DOHH2 (cell line): ENCODE data around the gene DLGAP1.

Source experiments
- H3F3A ChIP-seq: fragments of 200-600 bp; sonication (generic), shearing (Covaris generic); 2 replicates; pipeline ENCODE4 v1.6.0; 2016; ENCODE audit warnings: antibody characterized with exemption, mild to moderate bottlenecking; ENCODE audit not compliant: control insufficient read depth, insufficient read depth
- H3K27ac ChIP-seq: fragments of 200-600 bp; sonication (generic); 2 replicates; pipeline ENCODE4 v1.5.1; 2014; ENCODE audit warnings: low read depth, mild to moderate bottlenecking, low read length, moderate library complexity
- H3K27me3 ChIP-seq: fragments of 200-600 bp; sonication (generic); 2 replicates; pipeline ENCODE4 v1.6.1; 2014; ENCODE audit warnings: mild to moderate bottlenecking, low read length, mixed read lengths; ENCODE audit not compliant: control insufficient read depth
- H3K36me3 ChIP-seq: fragments of 200-600 bp; sonication (generic); 2 replicates; pipeline ENCODE4 v1.6.1; 2014; ENCODE audit warnings: mild to moderate bottlenecking, low read length, moderate library complexity, mixed read lengths; ENCODE audit not compliant: control insufficient read depth
- H3K4me1 ChIP-seq: fragments of 200-600 bp; sonication (generic); 2 replicates; pipeline ENCODE4 v1.6.1; 2014; ENCODE audit warnings: mild to moderate bottlenecking, low read length, mixed read lengths; ENCODE audit not compliant: control insufficient read depth
- H3K4me2 ChIP-seq: fragments of 200-600 bp; sonication (generic); 2 replicates; pipeline ENCODE4 v1.6.0; 2014; ENCODE audit warnings: mild to moderate bottlenecking, low read length, moderate library complexity
- H3K4me3 ChIP-seq: fragments of 200-600 bp; sonication (generic); 2 replicates; pipeline ENCODE4 v1.5.1; 2014; ENCODE audit warnings: mild to moderate bottlenecking, low read length, mixed read lengths
- H3K79me2 ChIP-seq: fragments of 200-600 bp; sonication (generic); 2 replicates; pipeline ENCODE4 v1.6.1; 2014; ENCODE audit warnings: mild to moderate bottlenecking, low read length, mixed read lengths; ENCODE audit not compliant: control insufficient read depth
- H3K9me2 ChIP-seq: fragments of 200-600 bp; sonication (generic); replicated peaks from 2 replicates; pipeline ENCODE4 v1.6.1; 2014; ENCODE audit warnings: mild to moderate bottlenecking, low read length, mixed read lengths; ENCODE audit not compliant: control insufficient read depth
- H3K9me3 ChIP-seq: fragments of 200-600 bp; sonication (generic); 2 replicates; pipeline ENCODE4 v1.6.1; 2014; ENCODE audit warnings: antibody characterized with exemption, low read length, mixed read lengths; ENCODE audit not compliant: control insufficient read depth, insufficient read depth
- H4K20me1 ChIP-seq: fragments of 200-600 bp; sonication (generic); 2 replicates; pipeline ENCODE4 v1.6.0; 2014; ENCODE audit warnings: low read depth, mild to moderate bottlenecking, antibody characterized with exemption, low read length, moderate library complexity; ENCODE audit not compliant: control insufficient read depth, insufficient read depth
- CTCF ChIP-seq: fragments of 200-600 bp; sonication (generic); IDR thresholded peaks from one replicate; pipeline ENCODE4 v1.5.1; 2014; ENCODE audit warnings: antibody characterized with exemption, mild to moderate bottlenecking, low read depth, low read length; ENCODE audit not compliant: poor library complexity, severe bottlenecking
- EZH2phosphoT487 ChIP-seq: fragments of 200-600 bp; sonication (generic); IDR thresholded peaks from 2 replicates; pipeline ENCODE4 v1.6.1; 2017; ENCODE audit warnings: borderline replicate concordance, mild to moderate bottlenecking, antibody characterized with exemption, low read length, moderate library complexity, mixed read lengths

DLGAP1 gene

DNA sequence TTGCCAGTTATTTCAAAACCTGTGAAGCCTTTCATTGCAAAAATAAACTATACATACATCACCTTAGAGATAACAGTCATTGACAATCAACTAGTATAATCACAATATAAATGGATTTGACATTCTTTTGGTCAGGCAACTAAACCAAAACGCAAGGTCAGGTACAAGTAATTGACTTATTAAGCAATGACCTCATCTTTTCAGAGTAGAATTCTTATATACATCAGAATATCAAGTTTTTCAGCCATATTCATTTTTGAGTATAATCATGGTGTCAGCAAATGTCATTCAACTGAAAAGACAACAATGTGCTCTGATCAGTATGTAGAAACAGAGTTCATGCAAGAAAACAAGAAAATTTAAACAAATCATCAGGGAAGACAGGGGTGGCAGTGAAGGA is 796.6 kb downstream of the DLGAP1 start:
- Histone ChIP-seq H3K4me1 (peaks cover 39% of the 10 kb centered on the region), H3K4me2 (no peak overlapping the region)

DNA sequence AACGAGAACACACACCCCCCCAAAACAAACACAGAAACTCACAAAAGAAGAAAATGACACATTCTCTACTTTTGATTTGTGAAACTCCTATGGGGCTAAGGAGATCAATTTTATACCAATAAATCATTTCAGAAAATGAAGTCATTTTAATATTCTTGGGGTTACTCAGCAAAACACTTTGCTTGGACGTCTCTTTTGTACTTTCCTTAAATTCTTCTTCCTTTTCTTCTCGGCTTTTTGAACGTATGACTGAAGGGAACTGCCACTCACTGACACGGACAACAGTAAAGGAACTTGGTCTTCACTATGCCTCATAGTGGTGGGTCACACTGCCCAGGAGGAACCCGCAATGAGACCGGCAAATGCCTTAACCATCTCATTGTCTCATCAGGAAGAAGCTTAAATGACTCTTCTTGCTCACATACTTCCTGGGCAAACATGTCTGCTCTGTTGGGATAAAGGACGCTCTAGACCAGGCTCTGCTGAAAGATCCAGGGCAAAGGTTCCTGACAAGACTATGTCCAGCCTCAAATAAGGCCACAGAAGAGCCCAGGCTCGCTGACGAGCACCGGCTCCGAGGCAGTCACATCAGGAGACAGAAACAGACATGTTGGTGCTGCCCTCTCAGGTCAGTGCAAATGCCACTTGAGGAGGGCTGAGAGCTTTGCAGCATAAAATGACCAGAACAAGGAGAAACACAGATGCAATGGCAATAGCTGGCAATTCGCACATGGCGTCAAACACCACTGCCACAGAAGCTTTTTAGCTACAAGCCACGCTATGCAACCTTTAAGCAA is 799.7 kb downstream of the DLGAP1 start:
- Histone ChIP-seq H3F3A (peaks cover 7% of the 10 kb centered on the region), H3K4me2 (no peak overlapping the region)

More for the DNA sequence above, 796.6 kb downstream of the DLGAP1 start:
- Histone ChIP-seq H3K79me2 (no peaks in the 10 kb centered on the region), H3F3A (peaks cover 13% of the 10 kb centered on the region), H3K27me3 (no peaks in the 10 kb centered on the region), H3K9me3 (no peaks in the 10 kb centered on the region), H3K36me3 (peaks cover 4% of the 10 kb centered on the region; the same call in 1 of the 2 replicates), H3K9me2 (no peaks in the 10 kb centered on the region), H4K20me1 (no peaks in the 10 kb centered on the region), H3K4me3 (no peak overlapping the region), H3K27ac (no peak overlapping the region)
- TF ChIP-seq CTCF (no peak), EZH2phosphoT487 (no peak)

GRCh38 chr18:3654442-3655253 is 800.5 kb downstream of the DLGAP1 start:
- no peaks in the 10 kb centered on the region for H3K79me2 ChIP-seq
- peaks cover 17% of the 10 kb centered on the region for H3K4me1 ChIP-seq
- H3K4me3 ChIP-seq, result no peak overlapping the region
- H3K27me3 ChIP-seq, result no peaks in the 10 kb centered on the region
- H3K9me2 ChIP-seq, result no peaks in the 10 kb centered on the region
- no peaks in the 10 kb centered on the region for H4K20me1 ChIP-seq
- H3K4me2 ChIP-seq, result no peak overlapping the region
- no peaks in the 10 kb centered on the region for H3K9me3 ChIP-seq
- TF ChIP-seq EZH2phosphoT487 (no peak), CTCF (no peak)
- H3K36me3 ChIP-seq, result no peaks in the 10 kb centered on the region
- H3F3A ChIP-seq, result no peaks in the 10 kb centered on the region
- H3K27ac ChIP-seq, result no peak overlapping the region

More for the DNA sequence above, 799.7 kb downstream of the DLGAP1 start:
- H3K9me3 ChIP-seq, result no peaks in the 10 kb centered on the region
- no peak overlapping the region for H3K27ac ChIP-seq
- no peaks in the 10 kb centered on the region for H3K79me2 ChIP-seq
- no peaks in the 10 kb centered on the region for H3K27me3 ChIP-seq
- TF ChIP-seq CTCF (no peak), EZH2phosphoT487 (no peak)
- H3K36me3 ChIP-seq, result no peaks in the 10 kb centered on the region
- no peaks in the 10 kb centered on the region for H4K20me1 ChIP-seq
- peaks cover 25% of the 10 kb centered on the region for H3K4me1 ChIP-seq
- H3K9me2 ChIP-seq, result no peaks in the 10 kb centered on the region
- H3K4me3 ChIP-seq, result no peak overlapping the region
